22Rv1 (cell line): ENCODE data around the gene IDE.

Experiments
- CTCF ChIP-seq: fragments of 450-650 bp; IDR thresholded peaks from 2 replicates; pipeline ENCODE4 v1.5.1; 2017; ENCODE audit warnings: mild to moderate bottlenecking
- ZFX ChIP-seq: fragments of 450-650 bp; IDR thresholded peaks from 2 replicates; pipeline ENCODE4 v1.6.1; 2017; ENCODE audit warnings: antibody characterized with exemption, borderline replicate concordance

- TF ChIP-seq CTCF (no peak), ZFX (no peak)
These were observed 42.9 kb downstream of the IDE start for GRCh38 chr10:92530891-92531535.
